ENCODE data around the gene NFASC. TPM values are rescaled to one million over a fixed set of nuclear protein-coding genes. Genes with fewer than 3 reads are reported as not detected.

NFASC gene
- polyA plus RNA-seq, 3 donors = 0.08 TPM; not detected in 2

DNA sequence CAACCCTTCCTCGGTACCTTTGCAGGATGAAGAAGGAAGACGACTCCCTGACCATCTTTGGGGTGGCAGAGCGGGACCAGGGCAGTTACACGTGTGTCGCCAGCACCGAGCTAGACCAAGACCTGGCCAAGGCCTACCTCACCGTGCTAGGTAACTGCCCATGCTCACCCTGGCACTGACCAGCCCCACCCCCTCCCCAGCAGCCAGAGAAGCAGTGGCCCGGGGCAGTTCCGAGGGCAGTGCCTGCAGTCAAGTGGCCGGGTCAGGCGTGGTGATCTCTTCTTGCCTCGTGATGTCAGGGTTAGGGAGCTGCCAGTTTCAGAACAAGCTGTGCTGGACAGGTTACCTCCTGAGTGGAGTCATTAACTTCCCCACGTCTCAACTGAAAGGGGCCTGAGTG, 106.0 kb downstream of the NFASC start:
- Mint-ChIP-seq H3K36me3 (no peaks in the 10 kb centered on the region), H3K9me3 (no peaks in the 10 kb centered on the region), H3K4me3 (no peak overlapping the region), H3K4me1 (peaks cover 24% of the 10 kb centered on the region), H3K27ac (no peak overlapping the region), H3K27me3 (ENCODE audit: low read depth in 3 of 3) (peaks cover 0 to 7% (median 6%) of the 10 kb centered on the region in 3 donors)
- Histone ChIP-seq H3K36me3 (replicated peaks in 1 of 2; ENCODE audit: control insufficient read depth in 1 of 2, insufficient read depth in 2 of 2, low read length in 2 of 2) (no peaks in the 10 kb centered on the region), H3K79me2 (ENCODE audit: insufficient read depth, low read length) (no peaks in the 10 kb centered on the region), H3K9ac (ENCODE audit: insufficient read depth, low read length, poor library complexity, severe bottlenecking) (no peak overlapping the region), H3K4me1 (ENCODE audit: control insufficient read depth in 1 of 2, insufficient read depth in 2 of 2, low read length in 2 of 2) (peaks cover 16 to 26% of the 10 kb centered on the region in 2 donors), H3K4me3 (replicated peaks in 1 of 3; ENCODE audit: low read depth in 2 of 3, low read length in 3 of 3) (no peak overlapping the region), H3K9me3 (replicated peaks in 1 of 2; ENCODE audit: control insufficient read depth in 1 of 2, insufficient read depth in 1 of 2, low read length in 2 of 2) (no peaks in the 10 kb centered on the region), H4K20me1 (ENCODE audit: insufficient read depth, low read length) (no peaks in the 10 kb centered on the region), H3K27me3 (ENCODE audit: control insufficient read depth in 2 of 2, insufficient read depth in 2 of 2, low read length in 2 of 2) (no peaks in the 10 kb centered on the region), H3K4me2 (replicated peaks; ENCODE audit: extremely low read depth, low read length, poor library complexity, severe bottlenecking) (no peak overlapping the region), H3K27ac (ENCODE audit: low read depth in 1 of 2, low read length in 2 of 2) (no peak overlapping the region), H2AFZ (ENCODE audit: insufficient read depth, low read depth, low read length, poor library complexity, severe bottlenecking) (no peak overlapping the region)
- no peak for DNase-seq
- WGBS (ENCODE audit: insufficient coverage) = 95% methylated on average over 5 of the region's 13 CpGs
- TF ChIP-seq, protein P1, sequence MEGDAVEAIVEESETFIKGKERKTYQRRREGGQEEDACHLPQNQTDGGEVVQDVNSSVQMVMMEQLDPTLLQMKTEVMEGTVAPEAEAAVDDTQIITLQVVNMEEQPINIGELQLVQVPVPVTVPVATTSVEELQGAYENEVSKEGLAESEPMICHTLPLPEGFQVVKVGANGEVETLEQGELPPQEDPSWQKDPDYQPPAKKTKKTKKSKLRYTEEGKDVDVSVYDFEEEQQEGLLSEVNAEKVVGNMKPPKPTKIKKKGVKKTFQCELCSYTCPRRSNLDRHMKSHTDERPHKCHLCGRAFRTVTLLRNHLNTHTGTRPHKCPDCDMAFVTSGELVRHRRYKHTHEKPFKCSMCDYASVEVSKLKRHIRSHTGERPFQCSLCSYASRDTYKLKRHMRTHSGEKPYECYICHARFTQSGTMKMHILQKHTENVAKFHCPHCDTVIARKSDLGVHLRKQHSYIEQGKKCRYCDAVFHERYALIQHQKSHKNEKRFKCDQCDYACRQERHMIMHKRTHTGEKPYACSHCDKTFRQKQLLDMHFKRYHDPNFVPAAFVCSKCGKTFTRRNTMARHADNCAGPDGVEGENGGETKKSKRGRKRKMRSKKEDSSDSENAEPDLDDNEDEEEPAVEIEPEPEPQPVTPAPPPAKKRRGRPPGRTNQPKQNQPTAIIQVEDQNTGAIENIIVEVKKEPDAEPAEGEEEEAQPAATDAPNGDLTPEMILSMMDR (IDR thresholded peaks at IDR 0.05) = no peak
- intact Hi-C loops (cut with micrococcal nuclease) = no loop called here

- Histone ChIP-seq H3K36me3 (replicated peaks in 1 of 2; ENCODE audit: control insufficient read depth in 1 of 2, insufficient read depth in 2 of 2, low read length in 2 of 2) (no peaks in the 10 kb centered on the region), H3K79me2 (ENCODE audit: insufficient read depth, low read length) (no peaks in the 10 kb centered on the region), H3K4me3 (replicated peaks in 1 of 3; ENCODE audit: low read depth in 2 of 3, low read length in 3 of 3) (no peak overlapping the region), H3K27ac (ENCODE audit: low read depth in 1 of 2, low read length in 2 of 2) (no peak overlapping the region), H4K20me1 (ENCODE audit: insufficient read depth, low read length) (no peaks in the 10 kb centered on the region), H3K9me3 (replicated peaks in 1 of 2; ENCODE audit: control insufficient read depth in 1 of 2, insufficient read depth in 1 of 2, low read length in 2 of 2) (no peaks in the 10 kb centered on the region), H3K9ac (ENCODE audit: insufficient read depth, low read length, poor library complexity, severe bottlenecking) (no peak overlapping the region), H3K4me1 (ENCODE audit: control insufficient read depth in 1 of 2, insufficient read depth in 2 of 2, low read length in 2 of 2) (peaks cover 10 to 19% of the 10 kb centered on the region in 2 donors), H2AFZ (ENCODE audit: insufficient read depth, low read depth, low read length, poor library complexity, severe bottlenecking) (no peak overlapping the region), H3K27me3 (ENCODE audit: control insufficient read depth in 2 of 2, insufficient read depth in 2 of 2, low read length in 2 of 2) (no peaks in the 10 kb centered on the region), H3K4me2 (replicated peaks; ENCODE audit: extremely low read depth, low read length, poor library complexity, severe bottlenecking) (no peak overlapping the region)
- no peak for DNase-seq
- Mint-ChIP-seq H3K27me3 (ENCODE audit: low read depth in 3 of 3) (peaks cover 0 to 8% (median 5%) of the 10 kb centered on the region in 3 donors), H3K9me3 (no peaks in the 10 kb centered on the region), H3K36me3 (no peaks in the 10 kb centered on the region), H3K4me1 (peaks cover 18% of the 10 kb centered on the region), H3K27ac (no peak overlapping the region), H3K4me3 (no peak overlapping the region)
- TF ChIP-seq, protein P1 (IDR thresholded peaks at IDR 0.05) = no peak
- 8% methylated on average over 2 of the region's 8 CpGs for WGBS (ENCODE audit: insufficient coverage)
- intact Hi-C loops (cut with micrococcal nuclease) = no loop called here
Measured at GRCh38 chr1:204977318-204977717, 106.7 kb downstream of the NFASC start.

Data from CD14-positive monocyte (primary cell).